Hepatocyte (in vitro differentiated cells): ENCODE results near the gene ROR2. TPM values are rescaled to one million over a fixed set of nuclear protein-coding genes. Genes with fewer than 3 reads are reported as not detected.

ENCODE experiments used
- DNase-seq: peaks from one replicate; pipeline ENCODE4 v3.0.0-alpha.2; 2016; ENCODE audit warnings: low spot score
- H2AFZ ChIP-seq: fragments of 200-600 bp; sonication (generic); 2 replicates; pipeline ENCODE4 v1.6.0; 2016; ENCODE audit warnings: antibody characterized with exemption, mild to moderate bottlenecking
- H3K27ac ChIP-seq: fragments of 200-600 bp; sonication (generic); 2 replicates; pipeline ENCODE4 v1.5.1; 2016; ENCODE audit warnings: mild to moderate bottlenecking
- H3K27me3 ChIP-seq: fragments of 200-600 bp; sonication (generic); 2 replicates; pipeline ENCODE4 v1.6.1; 2016
- H3K36me3 ChIP-seq: fragments of 200-600 bp; sonication (generic); replicated peaks from 2 replicates; pipeline ENCODE4 v1.5.1; 2016; ENCODE audit warnings: low read depth; ENCODE audit not compliant: insufficient read depth
- H3K4me1 ChIP-seq: fragments of 200-600 bp; sonication (generic); 2 replicates; pipeline ENCODE4 v1.5.1; 2016; ENCODE audit warnings: mild to moderate bottlenecking, moderate library complexity; ENCODE audit not compliant: insufficient read depth
- H3K4me2 ChIP-seq: fragments of 200-600 bp; sonication (generic); 2 replicates; pipeline ENCODE4 v1.6.0; 2016
- H3K4me3 ChIP-seq: fragments of 200-600 bp; sonication (generic); 2 replicates; pipeline ENCODE4 v1.5.1; 2016; ENCODE audit warnings: mild to moderate bottlenecking
- H3K79me2 ChIP-seq: fragments of 200-600 bp; sonication (generic); 2 replicates; pipeline ENCODE4 v1.6.0; 2017; ENCODE audit warnings: mild to moderate bottlenecking
- H3K9me2 ChIP-seq: fragments of 200-600 bp; sonication (generic); replicated peaks from 2 replicates; pipeline ENCODE4 v1.6.0; 2017; ENCODE audit warnings: mild to moderate bottlenecking; ENCODE audit not compliant: insufficient read depth
- H3K9me3 ChIP-seq: fragments of 200-600 bp; sonication (generic); 2 replicates; pipeline ENCODE4 v1.5.1; 2016; ENCODE audit warnings: low read depth, mild to moderate bottlenecking
- H4K20me1 ChIP-seq: fragments of 200-600 bp; sonication (generic); 2 replicates; pipeline ENCODE4 v1.6.0; 2016; ENCODE audit warnings: mild to moderate bottlenecking; ENCODE audit not compliant: insufficient read depth, poor library complexity, severe bottlenecking
- EZH2 ChIP-seq: fragments of 200-600 bp; sonication (generic); IDR thresholded peaks from 2 replicates; pipeline ENCODE4 v1.6.1; 2016; ENCODE audit warnings: antibody characterized with exemption, mild to moderate bottlenecking, borderline replicate concordance
- EZH2phosphoT487 ChIP-seq: fragments of 200-600 bp; sonication (generic); IDR thresholded peaks from one replicate; pipeline ENCODE4 v1.6.1; 2018; ENCODE audit warnings: antibody characterized with exemption, mild to moderate bottlenecking, low read depth, moderate library complexity; ENCODE audit not compliant: unreplicated experiment, severe bottlenecking
- WGBS: methylation state at CpG from one replicate; pipeline ENCODE4 v1.1.6; 2016; ENCODE audit warnings: low lambda C conversion rate; ENCODE audit errors: missing lambda C conversion rate; 5-methylcytosine and 5-hydroxymethylcytosine counted together
- polyA plus RNA-seq: library from polyadenylated mRNA; unstranded; fragments of >200 nt; fragmentation: Nextera tagmentation; extraction: Ambion mirVana; gene quantifications from 2 replicates; pipeline ENCODE4 v1.2.1, GENCODE V29; 2016
- total RNA-seq: library from RNA; depleted of rRNA; stranded (reverse); fragments of >200 nt; gene quantifications from 2 replicates; pipeline ENCODE4 v1.2.3, GENCODE V29; 2014
- TF ChIP-seq, protein P1 (sequence below): fragments of 200-600 bp; sonication (generic); IDR thresholded peaks from 2 replicates; pipeline ENCODE4 v1.5.1; 2016; ENCODE audit warnings: antibody characterized with exemption, mild to moderate bottlenecking; ENCODE audit not compliant: poor library complexity

ROR2 gene
- total RNA-seq (24.7 and 29.5 TPM in 2 replicates), polyA plus RNA-seq (21.4 and 25.6 TPM in 2 replicates)

DNA sequence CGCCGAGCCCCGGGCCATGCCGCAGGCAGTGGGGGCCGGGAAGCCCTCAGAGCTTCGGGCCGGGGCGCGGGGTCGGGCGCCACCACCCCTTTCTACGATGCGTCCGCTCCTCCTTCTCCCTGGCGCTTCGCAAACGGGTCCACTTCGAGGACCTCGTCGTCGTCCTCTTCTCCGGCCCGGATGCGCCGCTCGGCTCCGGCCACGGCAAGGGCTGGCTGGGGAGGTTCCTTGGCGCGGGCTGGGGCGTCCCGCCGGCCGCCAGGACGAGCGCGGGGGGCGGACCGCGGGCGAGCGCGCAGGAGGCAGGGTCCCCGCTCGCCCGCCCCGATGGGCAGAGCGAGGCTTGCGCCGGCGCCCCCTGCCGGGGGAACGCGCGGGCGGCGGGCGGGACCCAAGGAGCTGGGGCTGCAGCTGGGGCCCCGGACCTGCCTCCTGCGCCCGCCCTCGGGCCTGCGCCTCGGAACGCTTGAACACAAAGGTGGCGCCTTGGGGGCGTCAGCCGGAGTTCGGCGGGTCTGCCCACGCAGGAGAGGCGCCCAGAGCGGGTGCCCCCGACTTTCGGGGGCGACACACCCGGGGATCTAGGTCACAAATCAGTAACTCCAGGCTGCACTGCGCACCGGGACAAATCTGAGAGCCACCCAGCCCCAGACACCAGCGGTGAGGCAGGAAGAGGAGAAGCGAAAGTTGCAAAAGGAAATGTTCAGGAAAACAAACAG is at the start of gene ROR2:
TSS of gene ROR2 (minus strand) at position 283 of the 719 bp plus-strand sequence.
- peak within 1 kb of the TSS; percentile 93 for H3K4me2 ChIP-seq
- no peaks in the 10 kb centered on the region for H3K9me2 ChIP-seq
- H2AFZ ChIP-seq = peak within 1 kb of the TSS; percentile 95
- H4K20me1 ChIP-seq = peaks cover 10% of the 10 kb centered on the region
- H3K9me3 ChIP-seq = no peaks in the 10 kb centered on the region
- no peaks in the 10 kb centered on the region for H3K36me3 ChIP-seq
- H3K79me2 ChIP-seq = peaks cover 48% of the 10 kb centered on the region
- H3K27me3 ChIP-seq = no peaks in the 10 kb centered on the region
- peak within 1 kb of the TSS; percentile 97 for H3K4me3 ChIP-seq
- peaks cover 39% of the 10 kb centered on the region for H3K4me1 ChIP-seq
- DNase-seq = peak; percentile 94
- TF ChIP-seq, protein P1, sequence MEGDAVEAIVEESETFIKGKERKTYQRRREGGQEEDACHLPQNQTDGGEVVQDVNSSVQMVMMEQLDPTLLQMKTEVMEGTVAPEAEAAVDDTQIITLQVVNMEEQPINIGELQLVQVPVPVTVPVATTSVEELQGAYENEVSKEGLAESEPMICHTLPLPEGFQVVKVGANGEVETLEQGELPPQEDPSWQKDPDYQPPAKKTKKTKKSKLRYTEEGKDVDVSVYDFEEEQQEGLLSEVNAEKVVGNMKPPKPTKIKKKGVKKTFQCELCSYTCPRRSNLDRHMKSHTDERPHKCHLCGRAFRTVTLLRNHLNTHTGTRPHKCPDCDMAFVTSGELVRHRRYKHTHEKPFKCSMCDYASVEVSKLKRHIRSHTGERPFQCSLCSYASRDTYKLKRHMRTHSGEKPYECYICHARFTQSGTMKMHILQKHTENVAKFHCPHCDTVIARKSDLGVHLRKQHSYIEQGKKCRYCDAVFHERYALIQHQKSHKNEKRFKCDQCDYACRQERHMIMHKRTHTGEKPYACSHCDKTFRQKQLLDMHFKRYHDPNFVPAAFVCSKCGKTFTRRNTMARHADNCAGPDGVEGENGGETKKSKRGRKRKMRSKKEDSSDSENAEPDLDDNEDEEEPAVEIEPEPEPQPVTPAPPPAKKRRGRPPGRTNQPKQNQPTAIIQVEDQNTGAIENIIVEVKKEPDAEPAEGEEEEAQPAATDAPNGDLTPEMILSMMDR = peak; percentile 61
- no peak for TF ChIP-seq EZH2
- peak within 1 kb of the TSS; percentile 94 for H3K27ac ChIP-seq
- 1% methylated on average over 33 of the region's 81 CpGs for WGBS

DNA sequence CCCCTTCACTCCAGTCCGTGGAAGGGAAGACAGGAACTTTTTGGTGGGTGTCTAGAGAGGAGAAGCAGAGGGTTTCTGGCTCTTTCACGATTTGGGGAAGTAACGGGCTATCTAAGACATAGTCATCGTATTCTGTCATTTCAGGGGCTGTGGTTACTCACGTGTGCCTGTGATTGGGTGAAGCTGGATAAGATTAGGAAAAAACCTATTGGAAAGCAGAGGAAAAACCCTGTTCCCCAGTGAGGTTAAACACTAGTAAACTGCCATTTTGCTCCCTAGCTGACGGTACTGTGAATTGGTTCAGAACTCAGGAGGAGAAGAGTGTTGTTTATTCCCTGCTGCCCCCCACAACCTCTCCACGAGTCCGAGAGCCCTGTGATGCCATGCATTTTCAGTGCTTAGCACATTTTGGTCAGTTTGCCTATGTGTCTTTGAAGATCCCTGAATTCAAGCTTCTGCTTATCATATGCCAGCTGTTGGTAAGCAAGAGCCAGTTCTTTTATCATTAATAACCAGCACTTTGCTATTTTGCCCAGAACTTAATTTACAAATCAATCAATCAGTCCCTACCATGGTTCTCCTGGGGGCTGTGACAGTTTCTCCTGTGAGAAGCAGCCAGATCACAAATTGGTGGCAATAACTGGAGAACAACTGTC is 45.1 kb upstream of the ROR2 start:
- Histone ChIP-seq H3K4me3 (no peak overlapping the region), H3K4me2 (no peak overlapping the region), H4K20me1 (no peaks in the 10 kb centered on the region), H3K36me3 (no peaks in the 10 kb centered on the region), H2AFZ (no peak overlapping the region), H3K27me3 (no peaks in the 10 kb centered on the region), H3K9me3 (no peaks in the 10 kb centered on the region), H3K4me1 (peaks cover 12% of the 10 kb centered on the region), H3K9me2 (no peaks in the 10 kb centered on the region), H3K27ac (no peak overlapping the region), H3K79me2 (no peaks in the 10 kb centered on the region)
- no peak for DNase-seq
- 44% methylated on average over 8 of the region's 8 CpGs for WGBS
- TF ChIP-seq EZH2phosphoT487 (no peak), EZH2 (no peak)
- TF ChIP-seq, protein P1 = no peak

DNA sequence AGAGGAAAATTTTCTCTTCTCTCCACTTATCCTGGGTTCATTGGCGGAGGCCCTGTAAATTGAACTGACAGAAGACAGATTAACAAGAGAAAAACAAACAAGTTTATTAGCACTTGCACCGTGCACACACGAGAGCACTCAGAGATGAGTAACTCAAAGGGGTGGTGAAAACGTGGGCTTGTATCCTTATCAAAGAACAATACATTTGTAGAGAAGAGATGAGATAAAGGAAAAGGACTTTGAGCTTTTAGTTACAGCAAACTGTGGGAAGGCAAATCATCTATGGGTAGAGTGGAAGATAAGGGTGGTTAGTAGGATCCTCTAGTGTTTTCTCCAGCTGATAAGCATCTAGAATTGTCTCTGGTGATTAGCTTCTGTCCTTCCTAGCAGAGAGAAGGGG is 44.4 kb upstream of the ROR2 start:
- Histone ChIP-seq H3K4me1 (peaks cover 12% of the 10 kb centered on the region), H3K27me3 (no peaks in the 10 kb centered on the region), H3K9me3 (no peaks in the 10 kb centered on the region), H3K4me2 (no peak overlapping the region), H3K79me2 (no peaks in the 10 kb centered on the region), H3K36me3 (no peaks in the 10 kb centered on the region), H3K9me2 (no peaks in the 10 kb centered on the region), H2AFZ (no peak overlapping the region), H3K27ac (no peak overlapping the region), H3K4me3 (no peak overlapping the region), H4K20me1 (no peaks in the 10 kb centered on the region)
- 23% methylated on average over 4 of the region's 4 CpGs for WGBS
- DNase-seq = peak; percentile 62
- TF ChIP-seq, protein P1 = no peak
- no peak for TF ChIP-seq EZH2
- peak; percentile 50 for TF ChIP-seq EZH2phosphoT487
